Body of pancreas (tissue), 4 donors: ENCODE results near the gene SIPA1L3.

Experiments used
- POLR2A ChIP-seq, 3 donors: fragments of 450-650 bp; IDR thresholded peaks; one replicate each; pipeline ENCODE4 v1.6.1; 2016; ENCODE audit warnings: antibody characterized with exemption in 3 of 3, mild to moderate bottlenecking in 2 of 3
- TF ChIP-seq, protein P1 (sequence below), 7 experiments: fragments of 450-650 bp in 4 of 7; fragments of 200-600 bp in 3 of 7; sonication (generic) in 3 of 7; IDR thresholded peaks; one replicate each; pipeline ENCODE4 v1.5.1; 2016 to 2019; ENCODE audit warnings: antibody characterized with exemption in 7 of 7

GRCh38 chr19:37947778-37948177 lies 40.8 kb downstream of the SIPA1L3 start:
- TF ChIP-seq, protein P1, sequence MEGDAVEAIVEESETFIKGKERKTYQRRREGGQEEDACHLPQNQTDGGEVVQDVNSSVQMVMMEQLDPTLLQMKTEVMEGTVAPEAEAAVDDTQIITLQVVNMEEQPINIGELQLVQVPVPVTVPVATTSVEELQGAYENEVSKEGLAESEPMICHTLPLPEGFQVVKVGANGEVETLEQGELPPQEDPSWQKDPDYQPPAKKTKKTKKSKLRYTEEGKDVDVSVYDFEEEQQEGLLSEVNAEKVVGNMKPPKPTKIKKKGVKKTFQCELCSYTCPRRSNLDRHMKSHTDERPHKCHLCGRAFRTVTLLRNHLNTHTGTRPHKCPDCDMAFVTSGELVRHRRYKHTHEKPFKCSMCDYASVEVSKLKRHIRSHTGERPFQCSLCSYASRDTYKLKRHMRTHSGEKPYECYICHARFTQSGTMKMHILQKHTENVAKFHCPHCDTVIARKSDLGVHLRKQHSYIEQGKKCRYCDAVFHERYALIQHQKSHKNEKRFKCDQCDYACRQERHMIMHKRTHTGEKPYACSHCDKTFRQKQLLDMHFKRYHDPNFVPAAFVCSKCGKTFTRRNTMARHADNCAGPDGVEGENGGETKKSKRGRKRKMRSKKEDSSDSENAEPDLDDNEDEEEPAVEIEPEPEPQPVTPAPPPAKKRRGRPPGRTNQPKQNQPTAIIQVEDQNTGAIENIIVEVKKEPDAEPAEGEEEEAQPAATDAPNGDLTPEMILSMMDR (IDR thresholded peaks at IDR 0.05): no peak
- no peak for TF ChIP-seq POLR2A (IDR thresholded peaks at IDR 0.05)
